ENCODE measurements around the gene IGF2BP1.

DNA sequence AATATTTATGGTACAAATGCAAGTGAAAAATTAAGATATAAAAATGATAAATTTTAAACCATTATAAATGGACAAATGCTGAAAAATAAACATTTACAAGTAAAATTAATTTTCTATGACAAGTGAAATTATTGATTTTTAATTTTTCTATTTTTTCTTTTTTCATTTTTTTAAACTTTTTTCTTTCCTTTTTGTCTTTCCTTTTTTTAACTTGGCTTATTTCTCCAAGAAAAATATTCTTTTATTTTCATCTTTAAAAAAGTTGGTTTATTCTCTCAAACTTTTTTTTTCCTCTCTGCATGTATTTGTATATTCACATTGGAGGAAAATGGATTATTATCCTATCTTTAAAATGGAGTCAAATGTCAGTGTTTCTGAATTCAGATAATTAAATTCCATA lies 3.9 kb upstream of the IGF2BP1 start:
- no peak for TF ChIP-seq POLR2A (IDR thresholded peaks at IDR 0.05)
- no peak for TF ChIP-seq EP300 (IDR thresholded peaks at IDR 0.05)
- no peak for TF ChIP-seq CTCF (IDR thresholded peaks at IDR 0.05)

Data from sigmoid colon (tissue), 4 donors.